Peyer's patch (tissue), 4 donors: ENCODE results near the gene SLC22A7.

ENCODE experiments used
- CTCF ChIP-seq, 6 experiments: fragments of 450-650 bp in 4 of 6; fragments of 200-600 bp in 2 of 6; sonication (generic) in 1 of 6; IDR thresholded peaks; one replicate each; pipeline ENCODE4 v1.5.1; 2017 to 2019; ENCODE audit warnings: antibody characterized with exemption in 6 of 6, mild to moderate bottlenecking in 3 of 6, moderate library complexity in 1 of 6
- POLR2A ChIP-seq, 2 donors: fragments of 450-650 bp; IDR thresholded peaks; one replicate each; pipeline ENCODE4 v1.5.1; 2017; ENCODE audit warnings: antibody characterized with exemption in 2 of 2, mild to moderate bottlenecking in 2 of 2, moderate library complexity in 2 of 2

- no peak for TF ChIP-seq CTCF (IDR thresholded peaks at IDR 0.05)
- no peak for TF ChIP-seq POLR2A (IDR thresholded peaks at IDR 0.05)
Measured at GRCh38 chr6:43335469-43335868, 37.4 kb downstream of the SLC22A7 start.
